SIG-M5 treated with dmso at 0.1 percent for 504 hours (cell line): ENCODE data around the gene SPINK2.

Source experiments
- DNase-seq: peaks from one replicate; lab custom pipeline; 2025; ENCODE audit not compliant: unreplicated experiment; lab: John Stamatoyannopoulos, UW

Gene SPINK2

GRCh38 chr4:56799824-56800756 is 21.4 kb downstream of the SPINK2 start:
- DNase-seq, result peak; percentile 76

DNA sequence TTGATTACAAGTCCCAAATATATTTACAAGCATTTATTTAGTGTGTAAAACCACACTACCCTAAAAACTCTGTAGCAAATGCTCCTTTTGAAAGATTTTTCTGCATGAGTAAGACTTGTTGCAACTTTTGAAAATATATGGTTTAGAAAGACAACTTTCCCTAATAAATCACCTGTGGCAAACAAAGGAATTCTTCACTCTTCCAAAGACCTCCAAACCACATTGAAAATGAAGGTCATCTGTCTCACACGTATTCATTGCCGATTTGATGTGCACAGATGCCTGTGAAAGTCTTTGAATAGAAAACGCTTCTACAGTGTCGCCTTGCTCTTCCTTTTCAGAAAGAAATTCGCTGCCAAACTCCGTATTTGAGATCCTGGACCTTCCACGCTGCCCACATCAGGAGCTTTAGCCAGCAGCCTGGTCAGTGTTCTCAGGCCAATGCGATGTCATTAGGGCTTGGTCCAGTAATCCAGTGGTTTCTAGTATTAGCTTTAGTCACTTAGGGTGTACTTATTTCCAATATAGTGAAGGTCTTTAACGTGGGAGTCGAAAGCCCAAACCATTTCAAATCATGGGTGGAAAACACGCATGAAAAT is 22.2 kb downstream of the SPINK2 start:
- DNase-seq, result no peak

- no peak for DNase-seq
These were observed 25.3 kb downstream of the SPINK2 start for GRCh38 chr4:56796211-56796610.

DNA sequence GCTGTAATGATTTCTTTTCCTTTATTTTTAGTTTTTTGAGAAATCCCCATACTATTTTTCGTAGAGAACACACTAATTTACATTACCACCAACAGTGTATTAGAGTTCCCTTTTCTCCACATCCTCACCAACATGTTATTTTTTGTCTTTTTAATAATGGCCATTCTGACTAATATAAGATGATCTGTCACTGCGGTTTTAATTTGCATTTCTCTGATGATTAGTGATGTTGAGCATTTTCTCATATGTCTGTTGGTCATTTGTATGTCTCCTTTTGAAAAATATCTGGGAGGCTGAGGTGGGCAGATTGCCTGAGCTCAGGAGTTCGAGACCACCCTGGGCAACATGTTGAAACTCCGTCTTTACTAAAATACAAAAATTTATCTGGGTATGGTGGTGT is 30.2 kb downstream of the SPINK2 start:
- DNase-seq, result no peak

DNA sequence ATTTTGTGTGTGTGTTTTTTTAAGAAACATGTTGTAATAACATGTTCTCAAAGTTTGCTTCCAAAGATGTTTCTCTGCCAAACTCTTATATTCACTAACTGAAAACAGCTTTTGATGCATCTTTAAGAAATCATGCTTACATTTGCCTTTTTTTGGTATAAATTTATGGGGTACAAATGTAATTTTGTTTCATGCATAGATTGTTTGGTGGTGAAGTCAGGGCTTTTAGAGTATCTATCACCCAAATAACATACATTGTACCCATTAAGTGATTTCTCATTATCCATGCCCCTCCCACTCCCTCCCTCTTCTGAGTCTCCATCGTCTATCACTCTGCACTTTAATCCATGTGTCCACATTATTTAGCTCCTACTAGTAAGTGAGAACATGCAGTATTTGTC is 30.8 kb downstream of the SPINK2 start:
- no peak for DNase-seq

DNA sequence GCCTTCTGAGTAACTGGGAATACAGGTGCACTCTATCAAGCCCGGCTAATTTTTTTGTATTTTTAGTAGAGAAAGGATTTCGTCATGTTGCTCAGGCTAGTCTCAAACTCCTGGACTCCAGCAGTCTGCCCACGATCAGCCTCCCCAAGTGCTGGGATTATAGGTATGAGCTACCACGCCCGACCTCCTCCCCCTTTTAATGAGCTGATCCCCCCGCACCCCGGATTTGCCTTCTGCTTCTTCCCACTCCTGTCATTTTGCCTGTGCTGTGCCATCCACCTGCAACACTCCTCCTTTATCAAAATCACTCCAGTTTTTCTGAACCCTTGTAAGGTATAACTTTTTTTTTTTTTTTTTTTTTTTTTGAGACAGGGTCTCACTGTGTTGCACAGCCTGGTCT is 33.4 kb downstream of the SPINK2 start:
- DNase-seq, result no peak

DNA sequence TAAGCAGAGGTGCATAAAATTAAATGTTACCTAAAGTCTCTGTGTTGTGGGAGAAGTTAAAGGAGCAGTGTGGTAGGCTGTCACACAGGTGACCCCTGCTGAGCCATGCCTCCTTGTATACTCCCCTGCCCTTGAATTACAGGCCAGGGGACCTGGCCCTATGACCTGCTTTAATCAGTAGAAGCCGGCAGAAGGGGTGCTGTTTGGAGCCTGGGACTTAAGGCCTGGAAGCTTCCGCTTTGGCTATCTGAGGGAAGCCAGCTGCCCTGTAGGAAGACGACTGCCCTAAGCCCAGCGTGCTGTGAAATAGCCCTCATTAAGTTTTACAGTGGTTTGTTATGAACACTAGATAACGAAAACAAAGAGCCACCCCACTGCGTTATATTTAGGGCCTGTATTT is 34.1 kb downstream of the SPINK2 start:
- no peak for DNase-seq

DNA sequence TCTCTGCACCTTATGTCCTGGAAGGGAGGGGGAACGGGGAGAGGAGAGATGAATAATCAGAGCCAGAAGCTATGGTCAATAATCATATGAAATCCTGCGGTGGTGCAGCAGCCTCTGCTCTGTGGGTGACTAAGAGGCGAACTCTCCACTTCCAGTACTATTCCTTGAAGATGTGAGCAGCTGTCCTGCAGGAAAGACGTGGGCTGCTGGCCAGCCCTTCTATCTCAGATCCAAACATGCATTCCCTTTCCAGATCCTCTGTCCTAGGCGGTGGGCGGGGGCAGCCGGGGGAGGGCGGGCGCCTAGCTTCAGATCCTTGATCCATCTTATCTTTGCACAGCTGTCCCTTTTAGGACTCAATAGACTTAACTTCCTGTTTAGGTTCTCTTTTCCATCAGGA is 34.5 kb downstream of the SPINK2 start:
- no peak for DNase-seq

- no peak for DNase-seq
These were observed 37.5 kb downstream of the SPINK2 start for GRCh38 chr4:56783986-56784385.

- DNase-seq, result no peak
These were observed 39.5 kb downstream of the SPINK2 start for GRCh38 chr4:56782019-56782418.

- DNase-seq, result no peak
These were observed 48.2 kb downstream of the SPINK2 start for GRCh38 chr4:56773346-56773745.

- DNase-seq, result no peak
These were observed 49.4 kb downstream of the SPINK2 start for GRCh38 chr4:56772134-56772533.

GRCh38 chr4:56768763-56769162 is 52.7 kb downstream of the SPINK2 start:
- no peak for DNase-seq

GRCh38 chr4:56768316-56768715 is 53.2 kb downstream of the SPINK2 start:
- no peak for DNase-seq

- no peak for DNase-seq
These were observed 53.9 kb downstream of the SPINK2 start for GRCh38 chr4:56767567-56767966.

DNA sequence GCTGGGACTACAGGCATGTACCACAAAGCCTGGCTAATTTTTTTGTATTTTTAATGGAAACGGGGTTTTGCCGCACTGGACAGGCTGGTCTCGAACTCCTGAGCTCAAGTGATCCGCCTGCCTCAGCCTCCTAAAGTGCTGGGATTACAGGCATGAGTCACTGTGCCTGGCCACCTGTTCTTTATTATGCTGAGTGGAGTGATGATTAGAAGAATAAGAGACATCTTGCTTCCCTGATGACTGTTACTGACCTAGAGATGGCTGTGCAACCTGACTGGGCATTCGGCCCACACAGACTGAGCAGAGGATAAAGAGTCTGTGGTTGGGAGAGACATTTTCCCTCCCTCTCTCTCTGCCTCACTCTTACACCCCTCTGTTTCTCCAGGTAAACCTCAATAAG is 56.7 kb downstream of the SPINK2 start:
- DNase-seq, result no peak

GRCh38 chr4:56764223-56764622 is 57.3 kb downstream of the SPINK2 start:
- DNase-seq, result no peak

DNA sequence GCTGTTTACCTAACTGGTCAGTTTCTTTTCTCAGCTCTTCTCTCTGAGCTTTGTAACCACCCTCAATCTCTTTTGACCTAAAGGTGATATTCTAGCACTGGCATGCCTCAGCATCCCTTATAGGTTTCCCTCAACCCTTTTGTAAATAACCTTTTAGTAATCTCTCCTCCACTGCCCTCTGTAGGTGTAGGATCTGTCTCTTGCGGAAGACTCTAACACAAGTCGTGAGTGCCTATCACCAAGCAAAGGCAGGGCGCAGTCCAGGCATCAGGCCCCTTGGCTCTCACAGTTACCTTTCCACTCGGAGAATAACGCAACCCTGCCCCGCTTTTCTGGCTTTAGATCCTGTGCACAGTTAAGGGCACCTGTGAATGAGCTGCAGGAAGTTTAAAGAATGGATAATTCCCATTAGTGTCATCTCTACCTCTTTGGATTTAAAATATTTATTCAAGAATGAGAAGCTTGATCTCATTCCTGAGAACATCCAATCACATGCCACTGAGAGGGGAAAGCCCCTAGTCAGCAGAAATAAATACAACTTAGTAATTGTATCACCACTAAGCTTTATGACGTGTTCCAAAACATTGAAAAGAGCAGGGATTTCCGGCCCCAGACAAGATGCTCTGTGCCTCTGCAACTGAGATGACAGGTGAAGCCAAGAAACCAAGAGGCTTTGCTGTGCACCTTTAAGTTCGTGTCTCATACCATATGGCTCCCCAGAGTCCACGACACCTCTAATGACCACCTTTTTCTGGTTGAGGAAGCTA is 58.8 kb downstream of the SPINK2 start:
- DNase-seq, result no peak

DNA sequence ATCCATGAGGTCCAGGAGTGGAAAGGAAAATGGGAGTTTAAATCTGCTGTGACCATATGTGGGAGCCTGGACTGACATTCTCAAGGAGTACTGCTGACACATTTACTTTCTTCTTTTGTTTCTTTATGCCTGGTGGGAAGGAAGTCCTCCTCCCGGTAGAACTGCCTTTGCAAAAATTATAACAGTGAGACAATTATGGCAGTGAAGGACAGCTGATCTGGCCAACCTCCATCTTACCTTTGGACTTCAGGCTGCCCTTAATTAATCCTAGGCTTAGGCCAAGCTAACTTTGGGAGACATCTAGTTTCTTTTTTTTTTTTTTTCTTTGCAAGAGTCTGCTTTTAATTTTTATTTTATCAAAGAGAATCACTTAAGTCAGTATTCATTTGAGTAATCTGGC is 61.3 kb downstream of the SPINK2 start:
- no peak for DNase-seq
